ENCODE results near the gene ASPSCR1.

Gene ASPSCR1

DNA sequence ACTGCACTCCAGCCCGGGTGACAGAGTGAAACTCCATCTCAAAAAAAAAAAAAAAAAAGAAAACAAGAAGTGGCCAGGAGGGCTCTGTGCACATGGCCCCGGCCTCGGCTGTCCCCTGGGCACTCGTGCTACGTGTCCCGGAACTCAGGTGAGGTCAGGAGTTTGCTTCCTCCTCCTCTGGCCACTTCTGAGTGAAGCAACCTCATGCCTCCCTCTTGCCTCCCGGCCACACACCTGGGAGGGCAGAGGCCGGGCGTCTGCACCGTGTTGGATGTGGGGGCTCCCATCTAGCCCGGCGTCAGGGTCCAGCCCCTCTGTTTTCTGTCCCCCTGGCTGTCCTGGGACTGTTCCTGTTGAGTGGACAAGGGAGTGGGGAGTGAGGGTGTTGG lies 22.2 kb downstream of the ASPSCR1 start:
- DNase-seq (ENCODE audit: low read depth in 2 of 2), result no peak

DNA sequence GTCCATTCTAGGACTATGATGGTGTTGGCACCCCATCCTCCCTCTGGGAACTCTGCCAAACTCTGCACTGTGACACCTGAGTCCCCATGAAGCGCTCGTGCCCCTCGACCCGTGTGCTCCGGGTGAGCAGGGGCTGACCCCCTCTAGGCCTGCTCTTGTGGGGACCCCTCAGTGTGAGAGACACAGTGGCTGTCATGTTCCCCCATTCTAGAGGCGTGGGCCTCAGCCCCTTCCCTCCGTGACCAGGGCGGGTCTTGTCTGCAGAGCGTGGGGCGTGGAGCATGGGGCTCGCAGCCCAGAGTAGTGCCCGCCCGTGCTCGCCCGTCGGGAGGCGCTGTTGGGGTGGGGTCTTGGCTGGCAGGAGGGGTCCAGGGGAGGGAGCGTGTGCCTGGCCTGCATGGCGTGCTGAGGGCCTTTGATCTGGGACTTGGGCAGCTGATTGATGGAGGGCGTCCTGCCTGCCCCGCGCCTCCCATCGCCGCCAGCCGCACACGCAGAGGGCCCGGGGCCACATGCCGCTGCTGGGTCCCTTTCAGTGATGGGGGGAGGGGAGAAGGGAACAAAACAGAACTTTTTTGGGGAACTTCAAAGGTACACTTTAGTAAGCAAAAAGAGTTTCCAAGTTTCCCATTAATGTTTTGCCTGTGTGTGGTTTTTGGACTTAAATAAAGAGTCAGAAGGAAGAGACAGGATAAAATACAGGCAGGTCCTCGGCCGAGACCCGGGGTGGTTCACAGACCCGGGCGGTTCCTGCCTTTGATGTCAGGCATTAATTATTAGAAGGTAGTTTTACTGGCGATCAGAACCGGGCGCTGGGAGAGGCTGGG lies 22.8 kb downstream of the ASPSCR1 start:
- DNase-seq (ENCODE audit: low read depth in 2 of 2), result no peak

- DNase-seq (ENCODE audit: low read depth in 2 of 2), result no peak
These were observed 23.6 kb downstream of the ASPSCR1 start for GRCh38 chr17:82000803-82001570.

DNA sequence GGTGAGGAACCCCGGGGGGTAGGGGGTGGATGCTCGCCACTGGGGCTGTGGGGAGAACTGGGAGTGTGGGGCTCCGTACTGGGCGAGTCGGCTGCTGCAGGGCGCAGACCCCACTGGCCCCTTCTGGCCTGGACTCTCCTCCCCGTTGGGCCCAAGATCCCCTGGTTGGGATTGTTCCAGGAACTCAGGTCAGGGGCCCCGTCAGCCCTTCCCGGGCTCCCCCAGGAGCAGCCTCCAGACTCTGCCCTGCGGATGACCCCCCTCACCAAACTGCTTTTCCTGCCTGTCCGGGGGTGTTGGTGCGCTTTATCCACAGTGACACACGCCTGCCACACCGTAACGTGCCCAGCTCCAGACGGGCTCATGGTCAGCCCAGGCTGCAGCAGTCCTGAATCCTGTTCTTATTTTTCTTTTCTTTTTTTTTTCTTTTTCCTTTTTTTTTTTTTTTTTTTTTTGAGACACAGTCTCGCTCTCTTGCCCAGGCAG lies 24.2 kb downstream of the ASPSCR1 start:
- no peak for DNase-seq (ENCODE audit: low read depth in 2 of 2)

DNA sequence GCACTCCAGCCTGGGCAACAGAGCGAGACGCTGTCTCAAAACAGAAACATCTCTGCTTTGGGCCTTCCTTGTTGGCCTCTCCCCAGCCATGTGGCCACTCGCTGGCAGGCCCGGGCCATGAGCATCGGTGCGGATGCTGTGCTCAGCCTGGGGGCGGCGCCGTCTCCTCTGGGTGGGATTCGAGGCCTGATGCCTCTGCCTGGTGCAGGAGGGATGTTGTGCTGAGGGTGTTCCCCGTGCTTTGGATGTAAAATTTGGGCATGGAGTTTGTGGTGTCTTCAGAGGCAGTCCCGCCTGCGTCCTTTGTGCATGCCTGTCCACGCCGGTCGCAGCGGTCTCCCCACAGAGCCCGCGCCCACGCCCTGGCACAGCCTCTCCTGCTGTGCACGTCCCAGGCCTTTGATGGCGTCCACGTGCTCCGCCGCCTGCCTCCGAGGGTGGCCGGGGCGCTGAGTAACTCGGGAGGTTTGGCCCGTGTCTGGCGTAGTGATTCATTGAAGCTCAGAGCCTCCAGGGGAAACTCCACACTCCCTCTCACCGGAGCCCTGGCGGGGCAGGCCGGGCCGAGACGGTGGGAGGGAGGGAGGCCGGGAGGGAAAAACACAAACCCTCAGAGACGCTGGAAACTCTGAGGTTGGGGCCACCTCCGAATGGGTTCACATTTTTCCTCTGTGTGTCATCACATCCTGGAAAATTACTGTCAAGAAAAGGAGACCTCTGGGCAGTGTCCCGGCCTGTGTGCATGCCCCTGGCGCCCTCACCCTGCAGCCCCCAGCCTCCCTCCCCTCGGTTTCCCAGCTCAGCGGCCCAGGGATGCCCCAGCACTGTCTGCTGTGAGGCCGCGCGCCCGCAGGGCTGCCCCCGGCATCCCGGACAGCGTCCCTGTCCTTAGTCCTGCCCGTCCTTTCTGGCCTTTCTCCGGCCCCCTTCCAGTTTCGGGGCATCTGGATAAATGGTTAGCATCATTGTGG lies 26.3 kb downstream of the ASPSCR1 start:
- no peak for DNase-seq (ENCODE audit: low read depth in 2 of 2)

- no peak for DNase-seq (ENCODE audit: low read depth in 2 of 2)
These were observed 27.4 kb downstream of the ASPSCR1 start for GRCh38 chr17:82004517-82005455.

- no peak for DNase-seq (ENCODE audit: low read depth in 2 of 2)
These were observed 28.4 kb downstream of the ASPSCR1 start for GRCh38 chr17:82005701-82006348.

GRCh38 chr17:82006468-82007227 lies 29.2 kb downstream of the ASPSCR1 start:
- no peak for DNase-seq (ENCODE audit: low read depth in 2 of 2)

DNA sequence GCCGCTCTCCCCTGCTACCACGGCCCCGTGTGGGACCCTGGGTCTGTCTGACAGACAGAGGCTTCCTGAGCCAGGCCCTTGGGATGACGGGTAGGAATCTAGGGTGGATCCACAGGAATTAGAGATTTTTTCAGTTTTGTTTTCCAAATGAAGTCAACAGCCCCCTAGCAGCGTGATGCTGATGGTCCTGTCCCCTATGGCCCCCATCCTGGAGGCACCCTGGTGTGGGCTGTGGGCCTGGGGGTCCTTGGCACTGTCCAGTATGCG lies 29.7 kb downstream of the ASPSCR1 start:
- no peak for DNase-seq (ENCODE audit: low read depth in 2 of 2)

DNA sequence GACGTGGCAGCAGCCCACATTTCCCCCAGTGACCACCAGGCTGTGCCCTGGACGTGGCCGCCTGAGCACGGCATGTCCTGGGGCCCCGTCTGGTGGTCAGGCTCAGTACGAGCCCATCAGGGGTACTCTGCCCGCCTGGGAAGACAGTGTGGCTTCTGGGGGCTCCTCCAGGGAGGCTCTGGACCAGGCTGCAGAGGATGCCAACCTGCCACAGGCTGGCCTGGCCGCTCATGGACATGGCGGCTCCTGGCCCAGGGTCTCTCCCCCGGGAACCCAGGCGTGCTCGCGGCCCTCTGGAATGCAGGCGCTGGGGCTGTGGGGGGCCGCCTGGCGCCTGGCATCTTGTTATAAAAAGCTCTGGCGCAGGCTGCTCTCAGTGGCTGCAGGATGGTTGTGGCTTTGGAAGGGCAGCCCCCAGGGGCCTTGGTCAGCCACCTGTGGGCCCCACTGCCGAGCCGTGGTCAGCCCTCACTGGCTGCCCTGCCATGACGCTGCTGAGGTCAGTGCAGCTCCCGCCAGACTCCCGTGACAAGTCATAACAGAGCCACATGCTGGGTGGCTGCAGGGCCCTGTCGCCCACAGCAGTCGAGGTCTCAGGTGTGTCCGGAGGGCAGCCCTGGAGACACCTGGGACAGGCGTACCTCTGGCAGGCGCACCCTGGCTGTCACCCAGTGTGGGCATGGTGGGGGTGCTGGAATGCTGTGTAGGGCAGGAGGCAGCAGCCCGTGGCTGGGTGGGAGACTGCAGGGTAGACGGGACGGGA lies 30.2 kb downstream of the ASPSCR1 start:
- no peak for DNase-seq (ENCODE audit: low read depth in 2 of 2)

DNA sequence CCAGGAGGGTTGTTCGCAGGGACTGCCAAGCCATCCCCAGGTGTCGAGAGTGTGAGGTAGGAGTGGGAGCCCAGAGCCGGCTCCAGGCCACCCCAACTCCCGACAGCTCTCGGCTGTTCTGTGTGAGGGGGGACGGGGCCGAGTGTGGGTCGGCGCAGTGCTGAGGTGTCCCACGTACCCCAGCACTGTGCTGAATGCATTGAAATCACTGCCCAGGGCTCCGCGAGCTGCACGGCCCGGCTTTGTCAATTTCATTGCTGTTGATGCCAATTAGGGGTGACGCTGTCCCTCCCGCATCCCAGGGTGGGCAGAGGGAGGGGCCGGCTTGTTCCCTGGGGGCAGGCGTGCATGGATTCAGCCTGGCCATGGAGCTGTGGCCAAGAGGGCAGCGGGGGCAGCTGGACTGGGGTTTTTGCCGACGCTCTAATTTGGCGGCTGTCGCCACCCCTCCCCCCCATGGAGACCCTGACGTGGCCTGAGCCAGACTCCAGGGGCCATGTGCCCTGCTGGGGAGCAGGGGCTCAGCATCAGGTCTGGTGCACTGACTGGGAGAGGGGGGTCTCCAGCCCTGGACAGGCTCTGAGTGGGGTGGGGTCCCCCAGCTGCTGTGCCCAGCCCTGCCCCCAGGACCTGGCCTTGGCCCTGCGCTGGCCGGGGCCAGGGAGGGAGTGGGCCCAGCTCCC lies 31.0 kb downstream of the ASPSCR1 start:
- DNase-seq (ENCODE audit: low read depth in 2 of 2), result no peak

DNA sequence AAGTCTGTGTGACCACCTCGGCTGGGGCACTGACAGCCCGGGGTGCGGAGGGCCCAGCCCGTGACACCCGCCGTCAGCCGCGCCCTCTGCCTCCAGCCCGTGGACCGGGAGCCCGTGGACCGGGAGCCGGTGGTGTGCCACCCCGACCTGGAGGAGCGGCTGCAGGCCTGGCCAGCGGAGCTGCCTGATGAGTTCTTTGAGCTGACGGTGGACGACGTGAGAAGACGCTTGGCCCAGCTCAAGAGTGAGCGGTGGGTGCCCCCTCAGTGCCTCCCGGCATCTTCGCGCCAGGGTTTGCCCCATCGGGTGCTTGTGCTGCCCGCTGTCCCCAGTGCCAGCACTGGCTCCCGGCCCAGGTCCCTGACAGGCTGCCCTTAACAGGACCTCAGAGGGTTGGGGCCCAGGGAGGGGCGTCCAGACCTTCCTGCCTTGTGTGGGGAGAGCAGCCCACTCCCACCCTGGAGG lies 31.5 kb downstream of the ASPSCR1 start:
- DNase-seq (ENCODE audit: low read depth in 2 of 2), result no peak

DNA sequence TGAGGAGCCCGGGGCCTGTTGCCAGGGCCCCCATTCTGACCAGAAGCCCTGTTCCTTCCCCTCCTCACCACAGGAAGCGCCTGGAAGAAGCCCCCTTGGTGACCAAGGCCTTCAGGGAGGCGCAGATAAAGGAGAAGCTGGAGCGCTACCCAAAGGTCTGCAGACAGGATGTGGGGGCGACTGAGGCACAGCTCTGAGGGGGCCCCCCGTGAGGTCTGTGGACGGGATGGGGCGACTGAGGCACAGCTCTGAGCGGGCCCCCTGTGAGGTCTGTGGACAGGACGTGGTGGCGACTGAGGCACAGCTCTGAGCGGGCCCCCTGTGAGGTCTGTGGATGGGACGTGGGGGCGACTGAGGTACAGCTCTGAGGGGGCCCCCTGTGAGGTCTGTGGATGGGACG lies 32.0 kb downstream of the ASPSCR1 start:
- DNase-seq (ENCODE audit: low read depth in 2 of 2), result no peak

- DNase-seq (ENCODE audit: low read depth in 2 of 2), result no peak
These were observed 33.4 kb downstream of the ASPSCR1 start for GRCh38 chr17:82010575-82011525.

DNA sequence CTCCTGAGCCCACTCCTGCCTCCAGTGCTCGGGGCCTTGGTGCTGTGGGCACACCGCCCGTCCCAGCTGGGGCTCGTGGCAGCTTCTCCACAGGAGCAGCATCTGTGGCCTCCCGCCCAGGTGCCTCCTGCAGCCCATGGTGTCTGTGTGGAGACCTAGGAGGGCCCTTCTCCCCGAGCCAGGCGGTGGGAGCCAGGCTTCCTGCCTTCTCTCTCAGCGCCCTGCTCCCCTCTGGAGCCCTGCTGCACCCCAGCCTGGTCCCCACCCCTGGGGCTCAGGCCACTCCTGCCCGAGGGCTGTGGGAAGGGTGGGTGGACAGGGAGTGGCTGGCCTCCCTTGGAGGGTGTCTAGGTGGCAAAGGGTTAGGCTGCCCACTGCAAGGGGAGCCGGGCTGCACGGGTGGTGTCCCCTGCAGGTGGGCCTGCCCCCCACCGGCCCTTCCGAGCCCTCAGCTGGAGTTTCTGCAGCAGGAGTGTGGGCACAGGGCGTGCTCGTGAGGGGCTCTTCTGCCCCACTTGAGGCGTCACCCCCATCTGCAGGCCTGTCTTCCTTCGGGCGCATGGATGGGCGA lies 34.3 kb downstream of the ASPSCR1 start:
- no peak for DNase-seq (ENCODE audit: low read depth in 2 of 2)

DNA sequence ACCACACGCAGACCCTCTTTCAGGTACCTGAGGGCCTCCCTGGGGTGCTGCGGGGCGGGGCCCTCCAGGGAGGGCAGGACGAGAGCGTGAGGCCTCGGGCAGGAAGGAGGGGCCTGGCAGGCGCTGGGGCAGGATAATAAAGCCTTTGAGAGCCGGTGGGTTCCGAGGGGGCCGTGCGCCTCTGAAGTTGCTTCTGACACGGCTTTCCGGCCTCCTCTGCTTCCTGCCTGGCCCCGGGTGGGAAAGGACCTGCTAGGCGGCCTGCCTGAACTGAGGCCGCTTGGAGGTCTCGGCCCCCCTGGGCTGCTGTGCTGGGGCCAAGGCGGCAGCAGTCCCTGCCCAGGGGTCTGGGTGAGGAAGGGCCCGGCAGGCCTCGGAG lies 34.8 kb downstream of the ASPSCR1 start:
- no peak for DNase-seq (ENCODE audit: low read depth in 2 of 2)

All from stimulated activated CD8-positive, alpha-beta memory T cell treated with anti-CD3 and anti-CD28 coated beads, Interleukin-7, amount 100 ng/mL, for 4 hours (primary cell).